ENCODE measurements around the gene GPX4.
A peak's percentile ranks its signal among the peaks of the same experiment; 100 is the strongest.

Gene GPX4

DNA sequence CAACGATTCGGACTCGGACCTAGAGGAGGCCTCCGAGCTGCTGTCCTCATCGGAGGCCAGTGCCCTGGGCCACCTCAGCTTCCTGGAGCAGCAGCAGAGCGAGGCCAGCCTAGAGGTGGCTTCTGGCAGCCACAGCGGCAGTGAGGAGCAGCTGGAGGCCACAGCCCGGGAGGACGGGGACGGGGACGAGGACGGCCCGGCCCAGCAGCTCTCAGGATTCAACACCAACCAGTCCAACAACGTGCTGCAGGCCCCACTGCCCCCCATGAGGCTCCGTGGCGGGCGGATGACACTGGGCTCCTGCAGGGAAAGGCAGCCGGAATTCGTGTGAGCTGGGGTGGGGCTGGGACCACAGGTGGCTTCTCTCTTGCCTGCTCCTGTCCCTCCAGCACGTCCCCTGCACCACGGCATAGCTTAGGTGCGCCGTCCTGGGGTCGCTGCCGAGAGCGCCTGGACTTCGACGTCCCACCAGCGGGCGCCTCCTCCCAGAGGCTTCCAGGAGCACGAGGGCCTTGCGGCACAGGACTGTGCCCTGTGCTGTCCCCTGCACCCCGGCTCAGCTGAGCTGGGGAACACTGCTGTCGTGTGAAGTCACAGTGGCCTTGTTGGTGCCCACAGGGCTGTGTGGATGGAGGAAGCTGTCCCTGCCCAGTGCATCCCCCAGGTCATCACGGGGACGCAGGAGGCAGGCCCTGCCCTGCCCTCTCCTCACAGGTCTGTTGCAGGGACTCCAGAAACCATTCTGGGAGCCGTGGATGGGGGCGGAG lies 17.9 kb upstream of the GPX4 start:
- no peak for DNase-seq

DNA sequence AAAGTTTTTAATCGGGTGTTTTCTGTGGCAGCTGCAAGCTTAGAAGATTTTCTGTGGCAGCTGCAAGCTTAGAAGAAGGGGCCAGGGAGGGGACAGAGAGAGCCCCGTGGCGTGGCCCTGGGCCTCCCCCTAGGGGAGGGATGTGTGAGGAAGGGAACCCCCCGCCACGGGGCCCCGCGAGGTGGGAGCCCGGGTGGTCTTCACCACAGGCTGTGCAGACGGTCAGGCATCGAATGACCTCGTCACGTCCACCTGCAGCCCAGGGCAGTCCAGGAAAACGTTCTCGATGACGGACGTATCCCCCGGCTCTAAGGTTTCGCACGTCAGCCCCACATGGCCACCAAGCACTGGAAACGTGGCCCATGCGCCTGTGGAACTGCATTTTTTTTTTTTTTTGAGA lies 17.2 kb upstream of the GPX4 start:
- DNase-seq, result no peak

DNA sequence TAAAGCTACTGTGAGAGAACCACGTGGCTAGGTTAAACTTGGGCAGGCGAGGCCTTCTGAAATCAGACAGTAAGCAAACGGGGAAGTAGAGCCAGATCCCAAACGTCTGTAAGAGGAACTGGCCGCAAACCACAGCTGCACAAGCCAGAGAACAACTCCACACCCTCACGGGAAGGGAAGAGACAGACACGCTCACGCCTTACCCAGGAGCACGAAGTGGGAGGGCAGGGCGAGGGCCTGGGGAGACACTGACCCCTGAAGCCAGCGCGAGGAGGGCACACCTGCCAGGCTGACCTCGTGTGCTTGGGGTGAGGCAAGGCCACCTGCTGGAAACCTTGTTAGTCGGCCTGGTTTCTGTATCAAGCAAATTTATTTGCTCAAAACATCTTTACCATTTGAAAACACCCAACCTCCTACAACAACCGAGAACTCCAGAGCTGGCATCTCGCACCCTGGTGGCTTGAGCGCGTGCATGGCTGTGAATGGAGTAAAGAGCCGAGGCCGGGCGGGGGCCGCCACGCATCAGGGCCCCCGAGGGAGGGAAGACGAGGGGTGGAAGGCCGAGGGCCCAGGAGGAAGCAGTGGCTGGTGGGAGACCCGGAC lies 15.9 kb upstream of the GPX4 start:
- DNase-seq, result no peak

DNA sequence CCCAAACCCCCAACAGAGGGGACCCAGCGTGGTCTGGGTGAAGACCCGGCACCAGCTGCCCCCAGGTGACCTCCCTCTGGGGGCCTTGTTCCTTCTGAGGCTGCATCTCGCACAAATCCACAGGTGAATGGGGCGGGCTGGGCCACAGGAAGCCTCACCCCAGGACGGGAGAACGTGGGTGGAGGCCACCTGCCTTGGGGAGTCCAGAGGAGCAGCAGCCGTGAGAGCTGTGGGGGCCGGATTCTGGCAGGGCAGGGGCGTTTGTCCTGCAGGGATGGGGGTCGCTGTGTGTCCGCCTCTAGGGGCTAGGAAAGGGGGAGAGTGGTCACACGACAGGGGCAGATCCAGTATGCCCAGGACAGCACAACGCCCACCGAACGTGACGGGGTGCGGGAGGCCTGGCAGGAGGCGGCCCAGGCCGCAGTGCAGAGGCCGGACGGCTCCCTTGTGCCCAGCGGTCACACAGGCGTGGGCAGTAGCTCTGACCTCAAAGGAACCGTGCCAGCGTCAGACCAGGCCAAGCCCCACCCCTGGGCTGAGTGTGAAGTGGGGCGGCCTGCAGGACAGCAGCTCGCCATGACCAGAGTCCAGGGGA lies 15.3 kb upstream of the GPX4 start:
- DNase-seq, result no peak

DNA sequence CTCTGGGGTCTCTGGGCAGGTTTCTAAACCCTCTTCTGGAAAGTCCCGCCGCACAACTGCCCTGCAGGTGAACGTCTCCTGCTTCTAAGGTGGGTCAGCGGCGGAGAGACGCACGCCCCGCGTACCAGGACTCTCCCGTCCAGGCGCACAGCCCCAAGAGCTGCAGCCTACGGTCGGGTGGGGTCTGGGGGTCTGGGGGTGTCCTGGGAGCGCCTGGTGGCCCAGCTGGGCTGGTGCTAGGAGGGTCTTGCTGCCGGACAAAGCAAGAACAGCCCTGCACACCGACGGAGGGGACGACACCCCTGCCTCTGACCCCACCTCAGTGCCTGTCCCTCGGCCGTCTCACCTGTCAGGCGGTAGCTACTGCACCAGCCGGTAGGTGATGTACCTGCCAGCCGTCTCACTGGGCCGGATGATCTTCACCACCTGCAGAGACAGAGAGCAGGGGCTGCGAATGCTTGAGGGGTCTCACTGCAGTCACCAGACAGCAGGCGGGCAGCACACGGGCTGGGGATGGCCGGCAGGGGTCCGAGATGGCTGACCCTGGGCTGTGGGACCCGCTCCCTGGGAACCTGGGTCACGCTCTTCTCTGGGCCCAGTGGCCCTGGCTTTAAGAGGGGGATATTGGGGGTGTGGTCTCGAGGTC lies 14.5 kb upstream of the GPX4 start:
- DNase-seq, result no peak

DNA sequence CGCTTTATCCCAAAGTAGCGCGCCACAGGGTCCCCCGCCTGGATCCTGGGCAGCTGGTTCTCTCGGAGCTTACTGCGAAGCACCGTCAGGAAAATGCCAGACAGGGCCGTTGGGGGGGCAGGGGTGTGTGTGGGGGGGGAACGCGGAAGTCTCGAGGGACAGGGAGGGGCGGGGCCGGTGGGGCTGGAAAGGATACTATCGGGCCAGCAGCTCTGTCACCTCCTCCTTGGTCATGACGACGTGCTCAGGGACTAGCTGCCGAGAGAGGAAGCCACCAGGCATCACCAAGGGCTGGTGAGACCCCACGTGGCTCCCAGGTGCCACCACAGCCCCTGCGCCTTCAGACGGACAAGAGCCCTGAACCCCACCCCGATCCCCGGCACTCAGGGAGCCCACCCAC lies 13.9 kb upstream of the GPX4 start:
- DNase-seq, result no peak

DNA sequence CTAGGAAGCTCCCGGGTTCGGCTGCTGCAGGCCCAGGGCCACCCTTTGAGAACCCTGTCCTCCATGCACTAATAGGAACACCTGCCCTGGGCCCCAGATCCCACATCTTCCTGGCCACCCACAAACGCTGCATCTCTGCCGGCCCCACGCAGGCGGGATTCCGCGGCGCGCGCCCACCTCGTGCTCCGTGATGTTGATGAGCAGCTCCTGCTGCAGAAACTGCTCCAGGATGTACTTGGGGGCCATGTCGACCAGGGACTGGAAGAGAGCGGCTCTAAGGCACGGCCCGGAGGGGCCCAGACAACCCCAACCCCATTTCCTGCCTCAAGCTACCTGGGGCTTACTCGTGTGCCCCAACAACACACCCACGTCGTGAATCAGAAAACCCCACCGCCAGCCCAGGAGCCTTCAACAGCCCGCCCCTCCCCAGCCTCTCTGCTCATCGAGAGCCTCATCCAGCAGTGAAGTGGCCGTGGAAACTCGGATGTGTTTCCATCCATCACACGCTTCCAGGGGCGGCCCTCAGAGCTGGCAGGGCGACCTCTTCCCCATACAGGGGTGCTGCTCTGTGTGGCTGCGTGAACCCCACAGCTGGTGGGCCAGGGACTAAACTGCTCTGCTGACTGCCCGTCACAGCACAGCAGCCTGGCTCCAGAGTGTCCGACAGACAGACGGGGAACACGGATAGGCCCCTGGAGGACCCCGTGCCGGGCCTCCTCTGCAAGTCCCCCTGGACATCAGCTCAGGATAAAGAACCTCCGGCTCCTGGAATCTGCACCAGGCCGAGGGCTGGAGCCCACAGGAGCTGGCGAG lies 12.9 kb upstream of the GPX4 start:
- no peak for DNase-seq

DNA sequence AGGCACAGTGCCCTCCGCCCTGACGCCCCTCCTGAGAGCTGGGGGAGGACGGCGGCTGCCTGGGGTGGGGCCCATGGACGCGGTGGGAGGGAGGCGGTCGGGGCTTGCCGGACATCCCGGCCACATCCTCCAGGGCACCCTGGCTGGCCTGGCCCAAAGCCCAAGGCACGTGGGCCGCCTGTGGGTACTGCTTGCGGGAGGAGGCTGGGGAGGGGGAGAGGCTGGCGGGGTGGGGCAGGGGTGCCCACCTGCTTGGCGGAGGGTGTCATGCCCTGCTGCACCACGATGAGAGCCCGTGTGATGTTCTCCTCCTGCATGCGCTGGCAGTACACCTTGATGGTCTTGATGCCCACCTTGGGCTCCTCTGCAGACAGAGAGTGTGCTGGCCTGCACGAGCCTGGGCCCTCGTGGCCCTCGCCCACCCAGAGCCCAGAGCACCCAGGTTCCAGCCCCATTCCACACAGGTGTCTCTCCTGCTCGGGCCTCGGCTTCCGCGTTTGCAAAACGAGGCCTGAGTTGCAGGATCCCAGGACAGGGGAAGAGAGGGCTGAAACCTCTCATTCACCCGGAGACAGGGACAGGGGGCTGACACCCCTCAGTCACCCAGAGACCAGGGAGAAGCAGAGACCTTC lies 12.1 kb upstream of the GPX4 start:
- DNase-seq, result no peak

DNA sequence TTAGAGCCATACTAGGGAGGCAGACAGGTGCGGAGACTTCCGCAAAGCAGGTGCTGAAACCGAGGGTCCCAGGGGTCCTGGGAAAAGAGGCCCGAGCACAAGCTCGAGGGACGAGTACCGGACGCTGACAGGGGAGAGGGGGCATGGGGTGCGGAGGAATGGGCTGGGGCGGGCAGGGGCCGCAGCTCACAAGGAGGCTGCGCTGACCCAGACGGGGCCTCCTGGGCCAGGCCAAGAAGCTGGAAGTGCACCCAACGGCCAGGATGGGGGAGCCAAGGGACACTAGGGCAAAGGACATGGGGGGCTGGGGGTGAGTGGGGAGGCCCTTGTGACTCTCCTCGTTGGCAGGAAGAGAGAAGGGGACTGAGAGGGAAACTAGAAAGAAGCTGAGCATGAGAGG lies 10.5 kb upstream of the GPX4 start:
- no peak for DNase-seq

DNA sequence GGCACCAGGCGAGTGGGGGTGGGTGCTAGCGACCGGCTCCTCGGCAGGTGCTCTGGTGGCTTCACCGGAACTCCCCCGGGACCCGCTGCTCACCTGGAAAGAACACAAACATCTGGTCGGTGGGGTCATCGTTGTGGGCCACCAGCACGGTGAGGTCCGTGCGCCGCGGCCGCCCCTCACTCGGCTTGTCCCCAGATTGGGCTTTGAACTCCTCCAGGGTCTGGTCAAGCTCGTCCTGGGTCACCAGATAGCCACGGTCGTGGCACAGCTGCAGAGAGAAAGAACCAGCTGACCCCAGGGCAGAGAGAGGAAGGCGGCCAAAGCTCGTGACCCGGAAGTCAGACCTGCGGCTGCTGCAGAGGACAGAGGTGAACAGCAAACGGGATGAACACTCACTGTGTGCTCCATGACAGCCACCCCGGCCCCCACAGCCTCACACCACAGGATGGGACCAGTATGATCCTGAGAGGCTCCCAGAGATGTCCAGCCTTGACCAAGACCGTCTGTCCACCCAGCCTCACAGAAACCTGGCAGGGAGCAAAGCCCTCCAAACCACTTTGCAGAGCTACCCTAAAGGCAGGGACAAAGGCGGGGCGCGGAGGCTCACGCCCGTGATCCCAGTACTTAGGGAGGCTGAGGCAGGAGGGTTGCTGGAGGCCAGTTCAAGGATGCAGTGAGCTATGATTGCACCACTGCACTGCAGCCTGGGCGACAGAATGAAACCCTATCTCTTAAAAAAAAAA lies 9.8 kb upstream of the GPX4 start:
- DNase-seq, result no peak

DNA sequence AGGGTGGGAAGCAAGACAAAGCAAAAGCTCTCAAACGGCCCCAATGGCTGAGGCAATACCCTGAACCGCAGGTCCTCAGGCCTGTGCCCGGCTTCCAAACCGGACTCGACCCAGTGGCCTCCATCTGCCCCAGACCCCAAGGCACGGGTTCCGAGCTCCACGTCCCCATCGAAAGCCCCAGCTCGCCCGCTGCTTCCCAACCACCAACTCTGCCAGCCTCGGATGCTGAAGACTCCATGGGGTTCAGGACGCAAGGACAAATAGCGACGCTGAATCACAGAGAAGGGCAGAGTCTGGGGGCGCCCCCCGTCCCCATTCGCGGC lies 9.2 kb upstream of the GPX4 start:
- no peak for DNase-seq

DNA sequence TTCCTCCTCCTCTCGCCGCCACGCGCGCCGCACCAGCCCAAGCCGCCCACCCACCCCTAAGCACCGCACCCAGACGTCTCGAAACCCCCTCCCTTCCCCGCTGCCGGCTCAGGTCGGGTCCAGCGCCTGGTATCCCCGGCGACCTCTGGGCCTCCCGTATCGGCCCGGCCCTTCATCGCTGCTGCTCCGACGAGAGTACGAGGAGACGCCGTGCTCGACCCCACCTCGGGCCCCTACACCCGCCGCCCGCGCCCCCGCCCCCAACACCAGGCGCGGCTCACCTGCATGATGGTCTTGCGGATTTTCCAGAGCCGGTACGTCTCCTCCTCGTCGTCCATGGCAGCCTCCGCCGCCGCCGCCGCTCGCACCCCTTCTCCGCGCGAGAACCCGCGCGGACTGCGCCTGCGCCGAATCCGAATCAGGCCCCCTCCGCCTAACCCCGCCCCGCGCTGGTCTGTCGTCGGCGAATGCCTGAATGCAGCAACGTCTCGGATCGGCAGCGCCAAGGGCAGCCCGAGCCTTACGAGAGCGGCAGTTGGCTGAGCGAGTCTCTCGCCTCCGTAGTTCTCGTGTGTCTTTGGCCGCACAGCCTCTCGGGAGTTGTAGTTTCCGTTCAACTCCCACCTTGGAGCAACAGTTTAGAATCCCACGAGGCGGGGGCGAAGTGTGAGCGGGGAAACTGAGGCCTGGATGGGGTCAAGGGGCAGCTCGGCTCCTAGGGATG lies 8.7 kb upstream of the GPX4 start, which contains the start of gene POLR2E:
Gene POLR2E, minus strand, starts transcription at position 398 of the 724 bp plus-strand sequence. Its CDS starts 60 bp downstream, at position 338.
- DNase-seq, result peak; percentile 97

DNA sequence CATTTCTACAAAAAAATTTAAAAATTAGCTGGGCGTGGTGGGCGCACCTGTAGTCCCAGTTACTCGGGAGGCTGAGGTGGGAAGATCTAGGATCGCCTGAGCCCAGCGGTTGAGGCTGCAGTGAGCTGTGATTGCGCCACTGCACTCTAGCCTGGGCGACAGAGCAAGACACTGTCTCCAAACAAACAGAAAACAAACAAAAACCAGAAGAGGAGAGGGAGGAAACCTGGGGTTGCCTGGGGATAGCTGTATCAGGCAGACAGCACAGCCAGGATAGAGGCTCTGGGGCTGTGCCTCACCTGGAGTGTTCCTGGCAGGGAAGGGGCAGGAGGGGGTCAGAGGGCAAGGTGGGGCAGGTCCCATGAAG lies 6.0 kb upstream of the GPX4 start:
- DNase-seq, result no peak

DNA sequence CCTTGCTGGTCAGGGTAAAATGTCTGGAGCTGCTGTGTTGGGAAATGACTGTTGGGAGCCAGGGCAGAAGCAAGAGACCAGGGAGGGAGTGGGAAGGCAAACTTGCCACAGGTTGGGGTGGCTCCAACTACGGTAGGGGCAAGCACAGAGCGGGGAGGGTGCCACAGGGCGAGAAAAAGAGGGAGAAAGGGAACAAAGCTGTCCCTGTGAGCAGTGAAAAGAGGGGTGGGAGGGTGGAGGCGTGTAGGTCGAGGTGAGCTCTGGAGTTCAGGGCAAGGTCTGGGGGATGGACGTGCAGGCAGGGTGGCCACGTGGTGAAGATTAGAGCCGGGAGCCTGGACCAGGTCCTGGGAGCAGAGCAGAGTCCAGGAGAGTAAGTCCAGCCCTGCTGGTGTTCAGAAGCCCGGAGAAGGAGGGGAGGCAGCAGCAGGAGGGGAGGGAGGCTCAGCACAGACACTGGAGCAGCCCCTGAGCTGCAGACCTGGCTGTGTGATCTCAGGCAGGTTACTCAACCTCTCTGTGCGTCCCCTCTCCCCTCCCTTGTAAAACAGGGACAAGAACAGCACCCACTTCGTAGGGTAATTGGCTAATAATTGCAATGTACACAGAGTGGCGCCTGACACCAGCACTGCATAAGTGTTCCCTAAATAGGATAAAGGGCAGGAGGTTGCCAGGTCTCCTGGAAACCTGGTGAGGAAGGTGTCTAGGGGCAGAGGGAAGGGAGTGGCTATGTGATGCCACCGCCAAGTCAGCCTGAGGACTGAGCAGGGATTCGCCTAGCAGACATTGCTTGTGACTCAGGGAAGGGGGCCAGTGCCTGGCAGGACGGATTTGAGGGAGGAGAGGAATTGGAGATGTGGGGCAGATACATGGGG lies 5.4 kb upstream of the GPX4 start:
- DNase-seq, result no peak

DNA sequence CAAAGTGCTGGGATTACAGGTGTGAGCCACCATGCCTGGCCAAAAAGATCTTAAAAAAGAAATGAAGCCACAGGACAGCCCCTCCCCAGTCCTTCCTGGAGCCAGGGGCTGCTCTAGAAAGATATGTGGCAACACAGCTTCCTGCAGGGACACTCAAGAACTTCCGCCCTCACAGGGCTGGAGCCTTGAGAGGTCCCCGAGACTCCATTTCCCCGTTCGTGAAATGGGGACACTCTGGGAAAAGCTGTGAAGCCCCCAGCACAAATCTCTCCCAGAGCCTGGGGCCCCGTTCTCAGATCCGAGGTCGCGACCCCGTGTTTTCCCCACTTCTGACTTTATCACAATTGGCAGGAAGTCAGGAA lies 2.5 kb upstream of the GPX4 start:
- DNase-seq, result no peak

DNA sequence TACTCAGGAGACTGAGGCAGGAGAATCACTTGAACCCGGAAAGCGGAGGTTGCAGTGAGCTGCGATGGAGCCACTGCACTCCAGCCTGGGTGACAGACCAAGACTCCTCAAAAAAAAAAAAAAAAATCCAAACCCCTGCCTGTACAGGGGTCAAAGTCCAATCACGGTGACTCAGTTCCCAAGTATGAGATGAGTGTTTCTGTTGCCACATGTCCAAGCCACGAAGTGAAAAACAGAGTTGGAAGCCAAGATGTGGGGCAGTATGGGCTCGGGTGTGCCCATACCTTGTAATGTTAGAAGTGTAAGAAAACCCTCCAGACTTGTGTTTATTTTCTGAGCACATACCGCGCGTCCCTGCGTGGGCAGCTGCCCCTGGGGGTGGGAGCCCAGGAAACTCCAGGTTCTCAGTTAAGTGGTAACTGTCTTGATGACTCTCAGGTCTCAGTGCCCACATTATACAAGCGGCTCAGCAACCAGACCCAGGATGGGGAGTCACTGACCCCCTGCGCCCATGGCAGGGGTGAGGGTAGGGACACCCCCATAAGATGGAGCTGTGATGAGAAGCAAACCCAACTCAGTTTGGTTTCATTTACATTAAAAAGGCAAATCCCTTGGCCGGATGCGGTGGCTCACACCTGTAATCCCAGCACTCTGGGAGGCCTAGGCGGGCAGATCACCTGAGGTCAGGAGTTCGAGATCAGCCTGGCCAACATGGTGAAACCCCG lies 1.2 kb upstream of the GPX4 start:
- DNase-seq, result peak; percentile 100

DNA sequence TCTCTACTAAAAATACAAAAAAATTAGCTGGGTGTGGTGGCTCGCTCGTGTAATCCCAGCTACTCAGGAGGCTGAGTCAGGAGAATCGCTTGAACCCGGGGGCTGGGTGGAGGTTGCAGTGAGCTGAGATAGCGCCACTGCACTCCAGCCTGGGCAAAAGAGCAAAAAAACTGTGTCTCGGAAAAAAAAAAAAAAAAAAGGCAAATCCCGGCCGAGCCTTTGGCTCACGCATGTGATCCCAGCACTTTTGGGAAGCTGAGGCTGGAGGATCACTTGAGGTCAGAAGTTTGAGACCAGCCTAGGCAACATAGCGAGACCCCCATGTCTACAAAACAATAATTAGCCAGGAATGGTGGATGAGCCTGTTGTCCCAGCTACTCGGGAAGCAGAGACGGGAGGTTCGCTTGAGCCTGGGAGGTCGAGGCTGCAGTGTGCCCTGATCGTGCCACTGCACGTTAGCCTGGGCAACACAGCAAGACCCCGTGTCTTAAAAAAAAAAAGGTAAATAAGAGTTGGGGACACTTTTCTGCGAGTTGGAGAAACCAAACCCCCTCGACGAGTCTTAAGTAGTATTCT lies 574 bp upstream of the GPX4 start:
- no peak for DNase-seq

DNA sequence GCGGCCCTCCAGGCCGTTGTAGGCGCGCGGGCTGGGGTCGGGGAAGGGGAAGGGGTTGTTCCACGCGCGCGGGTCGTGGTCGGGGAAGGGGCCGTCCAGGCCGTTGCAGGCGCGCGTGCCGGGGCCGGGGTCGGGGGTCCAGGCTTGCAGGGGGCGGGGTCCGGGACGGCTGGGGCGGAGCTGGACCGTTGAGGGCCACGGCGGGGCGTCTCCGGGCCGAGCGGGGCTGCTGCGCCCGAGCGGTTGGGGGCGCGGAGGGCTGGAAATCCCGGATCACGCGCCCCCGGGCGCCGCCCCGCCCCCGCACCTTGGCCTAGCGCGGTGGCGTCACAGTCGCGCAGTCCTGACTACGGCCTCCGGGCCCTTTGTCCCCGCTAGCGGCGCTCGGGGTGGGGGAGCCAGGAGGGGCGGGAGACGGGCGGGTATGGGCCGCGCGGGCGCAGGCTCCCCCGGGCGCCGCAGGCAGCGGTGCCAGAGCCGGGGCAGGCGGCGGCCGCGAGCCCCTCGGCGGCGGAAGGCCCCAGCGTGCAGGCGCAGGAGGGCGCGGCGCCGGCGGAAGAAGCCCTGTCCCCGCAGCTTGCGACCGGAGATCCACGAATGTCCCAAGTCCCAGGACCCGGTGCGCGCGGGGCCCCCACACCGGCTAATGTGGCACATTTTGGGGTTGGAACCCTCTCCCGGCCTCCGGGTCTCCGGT lies 665 bp downstream of the GPX4 start:
- DNase-seq, result peak; percentile 74
